Muscle of leg (tissue), 11 donors: ENCODE measurements around the gene FRS2. TPM values are rescaled to one million over a fixed set of nuclear protein-coding genes. Genes with fewer than 3 reads are reported as not detected.
"Not testable (repeated sequence)": the region's sequence is repeated elsewhere in the genome, so short reads cannot be mapped to it uniquely, and the experiment has no call there.

Experiments used
- DNase-seq: peaks from one replicate; pipeline ENCODE4 v3.0.0; 2013
- H3K27ac ChIP-seq: one replicate; pipeline ENCODE4 v1.5.1; 2013; ENCODE audit warnings: mild to moderate bottlenecking, low read length, control low read depth
- H3K27me3 ChIP-seq: one replicate; pipeline ENCODE4 v1.6.1; 2013; ENCODE audit warnings: low read length; ENCODE audit not compliant: control insufficient read depth, insufficient read depth
- H3K36me3 ChIP-seq: one replicate; pipeline ENCODE4 v1.6.1; 2013; ENCODE audit warnings: low read length; ENCODE audit not compliant: control insufficient read depth, insufficient read depth
- H3K4me1 ChIP-seq: one replicate; pipeline ENCODE4 v1.6.1; 2013; ENCODE audit warnings: low read length; ENCODE audit not compliant: control insufficient read depth, insufficient read depth
- H3K4me3 ChIP-seq: one replicate; pipeline ENCODE4 v1.5.1; 2013; ENCODE audit warnings: low read length, control low read depth
- H3K9me3 ChIP-seq: replicated peaks from 2 replicates; pipeline ENCODE4 v1.6.1; 2013; ENCODE audit warnings: low read depth, low read length; ENCODE audit not compliant: control insufficient read depth
- WGBS: methylation state at CpG from one replicate; pipeline ENCODE4 v1.1.5; 2013; ENCODE audit warnings: missing lambda C conversion rate; ENCODE audit not compliant: insufficient coverage; 5-methylcytosine and 5-hydroxymethylcytosine counted together
- polyA plus RNA-seq, 8 donors: library from polyadenylated mRNA; unstranded; fragments of 120-200 nt; gene quantifications; one replicate each; pipeline versions ENCODE4 v1.2.1 to v1.2.3, GENCODE V29; 2013; ENCODE audit warnings: inconsistent platforms in 1 of 8, low replicate concordance in 1 of 8; ENCODE audit not compliant: insufficient read length in 8 of 8, insufficient read depth in 1 of 8
- total RNA-seq: library from RNA; stranded (reverse); fragments of 120-200 nt; gene quantifications from one replicate; pipeline ENCODE4 v1.2.4, GENCODE V29; 2013

The FRS2 gene
- total and polyA plus RNA-seq, 9 donors = 12.9 to 28.8 (median 20.2) TPM

DNA sequence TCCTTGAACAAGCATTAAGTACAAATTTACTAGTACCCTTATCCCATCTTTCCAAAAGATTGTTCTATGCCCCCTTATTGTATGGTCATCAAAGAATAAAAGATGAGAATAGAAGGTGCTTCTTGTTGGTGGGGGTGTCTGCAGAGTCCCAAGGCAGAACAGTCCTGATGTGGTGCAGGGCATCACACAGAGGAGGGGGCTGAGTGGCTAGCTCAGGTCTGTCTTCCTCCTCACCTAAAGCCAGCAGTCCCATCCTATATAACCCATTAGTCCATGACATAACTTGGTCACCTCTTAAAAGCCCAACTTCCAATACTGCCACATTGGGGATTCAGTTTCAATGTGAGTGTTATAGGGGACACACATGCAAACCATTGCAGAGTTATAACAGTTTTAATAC lies 130.6 kb downstream of the FRS2 start:
- no peak overlapping the region for H3K27ac ChIP-seq
- no peaks in the 10 kb centered on the region for H3K27me3 ChIP-seq
- no peak overlapping the region for H3K4me3 ChIP-seq
- no peaks in the 10 kb centered on the region for H3K4me1 ChIP-seq
- peaks cover 49% of the 10 kb centered on the region for H3K36me3 ChIP-seq
- no peak for DNase-seq
- H3K9me3 ChIP-seq = peaks cover 3% of the 10 kb centered on the region

DNA sequence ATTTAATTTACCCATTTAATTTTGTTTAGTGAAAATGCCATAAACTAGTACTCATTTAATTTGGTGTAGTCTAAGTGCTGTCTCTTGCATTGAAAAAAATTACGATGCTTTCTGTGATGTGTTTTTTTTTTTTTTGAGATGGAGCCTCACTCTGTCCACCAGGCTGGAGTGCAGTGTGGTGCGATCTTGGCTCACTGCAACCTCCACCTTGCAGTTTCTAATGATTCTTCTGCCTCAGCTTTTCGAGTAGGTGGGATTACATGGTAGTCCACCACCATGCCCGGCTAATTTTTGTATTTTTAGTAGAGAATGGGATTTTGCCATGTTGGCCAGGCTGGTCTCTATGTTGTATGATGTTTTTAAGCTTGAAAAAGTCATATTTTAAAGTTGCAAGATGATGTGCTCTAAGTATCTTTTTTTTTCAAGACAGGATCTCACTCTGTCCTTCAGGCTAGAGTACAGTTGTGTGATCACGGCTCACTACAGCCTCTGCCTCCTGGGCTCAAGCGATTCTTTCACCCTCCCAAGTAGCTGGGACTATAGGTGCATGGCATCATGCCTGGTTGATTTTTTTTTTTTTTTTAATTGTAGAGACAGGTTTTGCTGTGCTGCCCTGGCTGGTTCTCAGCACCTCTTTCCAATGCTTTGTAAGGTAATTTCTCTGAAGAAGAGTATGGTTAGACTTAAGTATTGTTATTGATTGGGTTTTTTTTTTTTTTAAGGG lies 131.9 kb downstream of the FRS2 start:
- no peak overlapping the region for H3K4me3 ChIP-seq
- no peak for DNase-seq
- no peaks in the 10 kb centered on the region for H3K27me3 ChIP-seq
- peaks cover 46% of the 10 kb centered on the region for H3K36me3 ChIP-seq
- no CpG with 5 or more reads among the region's 6 CpGs for WGBS
- peaks cover 3% of the 10 kb centered on the region for H3K9me3 ChIP-seq
- H3K27ac ChIP-seq = no peak overlapping the region
- H3K4me1 ChIP-seq = no peaks in the 10 kb centered on the region

DNA sequence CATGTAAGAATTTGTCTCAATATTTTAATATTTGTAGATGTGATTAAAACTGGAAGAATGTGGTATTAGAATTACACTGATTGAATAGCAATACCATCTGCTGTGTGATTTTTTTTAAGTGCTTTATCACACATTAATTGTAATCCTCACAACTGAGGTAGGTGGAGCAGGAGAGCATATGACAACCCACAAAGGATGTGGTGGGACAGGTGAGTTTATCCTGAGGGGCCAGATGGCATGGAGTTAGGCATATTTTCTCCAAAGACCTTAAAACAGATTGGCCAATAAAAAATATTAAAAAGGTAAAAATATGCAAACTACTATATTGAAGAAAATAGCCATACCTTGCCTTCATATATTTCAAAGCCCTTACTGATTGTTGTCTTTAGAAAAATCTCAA lies 132.8 kb downstream of the FRS2 start:
- Histone ChIP-seq H3K4me1 (no peaks in the 10 kb centered on the region), H3K27ac (no peak overlapping the region), H3K36me3 (peaks cover 40% of the 10 kb centered on the region), H3K4me3 (no peak overlapping the region), H3K9me3 (peaks cover 3% of the 10 kb centered on the region), H3K27me3 (no peaks in the 10 kb centered on the region)
- DNase-seq = no peak

DNA sequence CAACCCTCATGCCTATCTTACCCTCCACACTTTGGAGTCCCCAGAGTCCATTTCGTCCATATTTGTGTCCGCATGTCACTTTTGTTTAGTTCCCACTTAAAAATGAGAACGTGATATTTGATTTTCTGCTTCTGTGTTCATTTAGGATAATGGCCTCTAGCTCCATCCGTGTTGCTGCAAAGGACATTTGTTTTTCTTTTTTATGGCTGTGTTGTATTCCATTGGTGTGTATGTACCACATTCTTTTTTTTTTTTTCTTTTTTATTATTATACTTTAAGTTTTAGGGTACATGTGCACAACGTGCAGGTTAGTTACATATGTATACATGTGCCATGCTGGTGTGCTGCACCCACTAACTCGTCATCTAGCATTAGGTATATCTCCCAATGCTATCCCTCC lies 133.4 kb downstream of the FRS2 start:
- H3K36me3 ChIP-seq = peaks cover 37% of the 10 kb centered on the region
- not testable (repeated sequence) for H3K4me3 ChIP-seq, H3K27me3 ChIP-seq, H3K27ac ChIP-seq, H3K9me3 ChIP-seq, DNase-seq, H3K4me1 ChIP-seq
- no CpG with 5 or more reads among the region's 6 CpGs for WGBS

DNA sequence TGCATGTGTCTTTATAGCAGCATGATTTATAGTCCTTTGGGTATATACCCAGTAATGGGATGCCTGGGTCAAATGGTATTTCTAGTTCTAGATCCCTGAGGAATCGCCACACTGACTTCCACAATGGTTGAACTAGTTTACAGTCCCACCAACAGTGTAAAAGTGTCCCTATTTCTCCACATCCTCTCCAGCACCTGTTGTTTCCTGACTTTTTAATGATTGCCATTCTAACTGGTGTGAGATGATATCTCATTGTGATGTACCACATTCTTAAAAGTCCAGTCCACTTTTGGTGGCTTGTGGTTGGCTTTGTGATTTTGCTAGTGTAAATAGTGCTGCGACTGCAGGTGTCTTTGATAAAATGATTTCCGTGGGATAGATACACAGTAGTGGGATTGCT lies 134.1 kb downstream of the FRS2 start:
- H3K36me3 ChIP-seq = peaks cover 32% of the 10 kb centered on the region
- DNase-seq, H3K27me3 ChIP-seq, H3K27ac ChIP-seq, H3K4me3 ChIP-seq, H3K9me3 ChIP-seq, H3K4me1 ChIP-seq: not testable (repeated sequence)
- WGBS = no CpG with 5 or more reads among the region's 3 CpGs

DNA sequence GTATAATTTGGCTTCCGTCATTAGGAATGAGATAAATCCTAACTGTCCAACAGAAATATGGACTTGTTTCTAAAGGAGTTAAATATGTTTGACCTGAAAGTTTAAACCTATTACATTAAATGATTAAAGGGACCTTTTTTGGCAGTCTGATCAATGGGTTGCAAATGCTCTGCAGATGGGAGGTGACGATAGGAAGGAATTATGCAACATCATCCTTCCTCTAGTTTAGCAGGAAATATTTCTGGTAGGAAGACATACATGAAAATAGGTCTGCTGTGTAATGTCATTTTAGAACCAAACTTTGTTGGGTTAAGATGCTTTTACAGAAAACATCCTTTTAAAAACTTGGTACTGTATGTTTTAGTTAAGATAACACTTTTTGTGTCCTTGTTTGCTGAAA lies 137.9 kb downstream of the FRS2 start:
- Histone ChIP-seq H3K4me1 (no peaks in the 10 kb centered on the region), H3K27ac (no peak overlapping the region), H3K4me3 (no peak overlapping the region), H3K27me3 (no peaks in the 10 kb centered on the region), H3K36me3 (peaks cover 5% of the 10 kb centered on the region), H3K9me3 (peaks cover 3% of the 10 kb centered on the region)
- DNase-seq = no peak
- WGBS = no CpG with 5 or more reads among the region's 2 CpGs

DNA sequence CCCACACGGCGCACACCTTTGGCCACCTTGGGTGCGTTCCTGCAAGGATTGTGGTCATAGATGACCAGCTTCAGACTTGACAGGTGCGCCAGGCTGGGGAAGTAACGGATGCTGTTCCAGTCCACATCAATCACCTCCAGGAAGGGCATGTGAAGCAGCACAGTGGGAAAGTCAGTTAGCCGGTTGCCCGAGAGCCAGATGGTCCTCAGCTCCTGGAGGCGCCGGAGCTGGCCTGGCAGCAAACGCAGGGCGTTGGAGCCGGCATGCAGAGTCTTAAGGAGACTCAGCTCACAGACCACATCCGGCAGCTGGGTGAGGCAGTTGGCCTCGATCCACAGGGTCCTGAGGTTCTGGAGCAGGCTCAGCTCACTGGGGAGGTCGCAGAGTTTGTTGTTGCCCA lies 139.9 kb downstream of the FRS2 start:
- Histone ChIP-seq H3K27ac (no peak overlapping the region), H3K36me3 (no peaks in the 10 kb centered on the region), H3K4me3 (no peak overlapping the region), H3K27me3 (no peaks in the 10 kb centered on the region), H3K9me3 (no peaks in the 10 kb centered on the region), H3K4me1 (no peaks in the 10 kb centered on the region)
- WGBS = 93% methylated on average over 14 of the region's 15 CpGs
- no peak for DNase-seq

DNA sequence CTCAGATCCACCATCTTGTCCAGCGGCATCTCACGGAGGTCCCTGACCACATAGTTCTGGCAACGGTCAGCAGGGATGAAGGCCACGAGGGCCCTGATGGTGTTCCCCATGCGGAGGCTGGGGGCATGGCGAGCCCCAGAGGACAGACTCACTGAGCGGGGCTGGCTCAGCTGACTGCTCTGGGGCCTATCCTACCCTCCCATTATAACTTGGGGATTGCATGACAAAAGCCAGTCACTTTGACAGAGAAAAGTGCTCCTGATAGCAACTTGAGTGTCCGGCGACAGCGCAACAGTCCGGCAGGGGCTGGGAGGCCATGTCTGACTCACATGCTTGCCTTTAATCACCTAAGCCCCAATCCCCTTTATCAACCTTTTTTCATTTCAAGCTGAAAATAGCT lies 140.5 kb downstream of the FRS2 start, which contains the start of gene LRRC10:
LRRC10 (minus strand) TSS at position 179 of the 400 bp plus-strand sequence; CDS start at position 110, 69 bp downstream.
- 96% methylated on average over 9 of the region's 11 CpGs for WGBS

DNA sequence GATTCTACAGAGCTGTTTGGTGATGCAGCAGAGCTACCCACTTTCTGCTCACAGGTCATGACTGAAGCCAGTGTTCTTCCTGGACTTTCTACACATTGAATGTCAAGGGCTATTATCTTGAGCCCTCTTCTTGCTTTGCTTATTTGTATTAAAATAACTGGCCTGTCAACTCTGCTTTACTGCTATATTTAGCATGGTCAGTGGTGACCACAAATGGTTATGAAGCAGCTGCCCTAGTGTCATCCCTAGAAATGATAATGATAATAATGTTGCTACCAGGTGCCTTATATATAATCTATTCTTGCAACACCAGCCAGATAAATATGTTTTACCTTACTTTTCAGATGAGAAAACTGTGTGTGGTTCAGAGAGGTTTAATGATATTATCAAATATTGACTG lies 143.2 kb downstream of the FRS2 start:
- Histone ChIP-seq H3K9me3 (no peaks in the 10 kb centered on the region), H3K36me3 (no peaks in the 10 kb centered on the region), H3K4me1 (no peaks in the 10 kb centered on the region), H3K27ac (no peak overlapping the region), H3K4me3 (no peak overlapping the region), H3K27me3 (no peaks in the 10 kb centered on the region)
- no peak for DNase-seq

More for the DNA sequence above, 140.5 kb downstream of the FRS2 start, which contains the start of gene LRRC10:
- H3K27me3 ChIP-seq = no peaks in the 10 kb centered on the region
- no peaks in the 10 kb centered on the region for H3K36me3 ChIP-seq
- no peaks in the 10 kb centered on the region for H3K9me3 ChIP-seq
- no peak within 1 kb of the TSS for H3K27ac ChIP-seq
- no peak within 1 kb of the TSS for H3K4me3 ChIP-seq
- no peak for DNase-seq
- H3K4me1 ChIP-seq = no peaks in the 10 kb centered on the region

DNA sequence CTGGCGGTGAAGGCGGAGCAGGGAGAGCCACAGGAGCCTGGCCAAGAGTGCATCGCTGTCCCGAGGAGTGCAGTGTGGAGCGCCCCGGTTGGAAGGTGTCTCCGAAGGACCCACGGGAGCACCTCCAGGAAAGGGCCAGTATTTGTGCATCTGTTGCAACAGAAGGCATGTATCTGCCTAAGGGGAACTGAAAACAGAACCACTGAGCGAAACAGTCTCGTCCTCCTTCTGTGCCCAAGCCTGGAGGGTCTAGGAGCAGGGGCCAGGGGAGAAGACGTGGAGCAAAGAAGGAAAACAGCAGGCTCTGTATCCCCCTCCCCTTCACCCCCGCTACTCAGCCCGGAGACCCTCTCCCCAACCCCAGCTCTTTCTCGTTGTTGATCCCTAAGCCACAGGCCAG lies 145.8 kb downstream of the FRS2 start:
- Histone ChIP-seq H3K4me3 (no peak overlapping the region), H3K9me3 (no peaks in the 10 kb centered on the region), H3K27me3 (no peaks in the 10 kb centered on the region), H3K36me3 (no peaks in the 10 kb centered on the region), H3K27ac (no peak overlapping the region), H3K4me1 (no peaks in the 10 kb centered on the region)
- WGBS = 62% methylated on average over 8 of the region's 14 CpGs
- DNase-seq = no peak

DNA sequence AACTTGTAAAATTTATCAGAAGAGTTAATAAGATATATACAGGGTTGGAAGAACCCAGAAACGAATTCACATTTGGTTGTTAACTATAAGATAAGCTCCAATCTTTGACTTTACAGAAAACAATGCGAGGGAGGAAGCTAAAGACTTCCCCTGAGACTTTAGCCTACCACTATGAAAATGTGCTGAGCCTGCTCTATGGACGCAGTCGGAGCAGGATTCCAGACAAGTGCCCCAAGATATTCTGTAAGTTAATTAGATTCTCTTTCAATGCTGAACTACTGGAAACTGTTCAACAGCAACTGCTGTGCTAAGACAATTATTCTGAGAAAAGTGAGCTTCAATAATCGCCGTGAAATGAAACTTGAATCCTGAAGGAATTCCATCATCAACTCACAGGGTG lies 148.9 kb downstream of the FRS2 start:
- no peak overlapping the region for H3K4me3 ChIP-seq
- H3K27me3 ChIP-seq = no peaks in the 10 kb centered on the region
- no peaks in the 10 kb centered on the region for H3K36me3 ChIP-seq
- H3K9me3 ChIP-seq = no peaks in the 10 kb centered on the region
- no peaks in the 10 kb centered on the region for H3K4me1 ChIP-seq
- no peak overlapping the region for H3K27ac ChIP-seq
- no peak for DNase-seq
- no CpG with 5 or more reads among the region's 6 CpGs for WGBS
